B cell (primary cell): Measurements from ENCODE around the gene ZBTB11. TPM values are rescaled to one million over a fixed set of nuclear protein-coding genes. Genes with fewer than 3 reads are reported as not detected.

Experiments
- ATAC-seq: fragments of 200-7000 bp; cut with Tn5 transposase; one replicate; pipeline ENCODE4 v1.10.0; 2021; ENCODE audit warnings: low read depth, mild to moderate bottlenecking, moderate number of reproducible peaks, moderate library complexity
- CTCF ChIA-PET: fragments of 350-600 bp; sonication (Branson Sonifier 250); formaldehyde crosslinking; loops from one replicate; lab custom pipeline; 2021; ENCODE audit warnings: antibody characterized with exemption, inconsistent platforms; lab: Charles Lee
- POLR2A ChIA-PET: fragments of 350-600 bp; sonication (Branson Sonifier 250); formaldehyde crosslinking; loops from one replicate; lab custom pipeline; 2021; ENCODE audit warnings: antibody characterized with exemption; lab: Charles Lee
- DNase-seq: peaks from one replicate; pipeline ENCODE4 v3.0.0; 2013
- H2AFZ ChIP-seq: 2 replicates; pipeline ENCODE4 v1.6.1; 2012; ENCODE audit warnings: mild to moderate bottlenecking, low read depth, low read length; ENCODE audit not compliant: insufficient read depth, poor library complexity, severe bottlenecking
- H3K27ac ChIP-seq, 2 donors: 1 replicate in 1 of 2; 2 replicates in 1 of 2; pipeline ENCODE4 v1.5.1; 2012 to 2013; ENCODE audit warnings: low read length in 2 of 2, mild to moderate bottlenecking in 2 of 2, moderate library complexity in 1 of 2
- H3K27me3 ChIP-seq, 4 experiments: fragments of 200-600 bp in 1 of 4; sonication (generic) in 1 of 4; replicated peaks in 1 of 4; 1 replicate in 2 of 4; 2 replicates in 2 of 4; pipeline versions ENCODE4 v1.6.1 to v1.7.0; 2013 to 2016; ENCODE audit warnings: low read length in 3 of 4, mild to moderate bottlenecking in 2 of 4, mixed read lengths in 1 of 4, moderate library complexity in 1 of 4; ENCODE audit not compliant: insufficient read depth in 4 of 4, control insufficient read depth in 3 of 4; ENCODE audit errors: control extremely low read depth in 1 of 4
- H3K36me3 ChIP-seq, 2 experiments: replicated peaks in 1 of 2; 1 replicate in 1 of 2; 2 replicates in 1 of 2; pipeline versions ENCODE4 v1.6.1 to v1.7.1; 2013; ENCODE audit warnings: low read length in 1 of 2; ENCODE audit not compliant: insufficient read depth in 2 of 2, control insufficient read depth in 1 of 2; ENCODE audit errors: control extremely low read depth in 1 of 2, extremely low read depth in 1 of 2
- H3K4me1 ChIP-seq, 2 donors: fragments of 200-600 bp in 1 of 2; sonication (generic) in 1 of 2; 1 replicate in 1 of 2; 2 replicates in 1 of 2; pipeline versions ENCODE4 v1.5.1 to v1.6.1; 2013 to 2017; ENCODE audit warnings: low read length in 2 of 2; ENCODE audit not compliant: control insufficient read depth in 2 of 2, insufficient read depth in 2 of 2
- H3K4me2 ChIP-seq: replicated peaks from 2 replicates; pipeline ENCODE3; 2012; ENCODE audit warnings: mild to moderate bottlenecking, low read depth, low read length; ENCODE audit not compliant: poor library complexity, severe bottlenecking
- H3K4me3 ChIP-seq, 5 experiments: fragments of 200-600 bp in 1 of 5; sonication (generic) in 1 of 5; 1 replicate in 3 of 5; 2 replicates in 2 of 5; pipeline versions ENCODE4 v1.5.1 to v1.7.0; 2011 to 2016; ENCODE audit warnings: low read length in 4 of 5, mild to moderate bottlenecking in 4 of 5, low read depth in 2 of 5, control low read depth in 1 of 5, moderate library complexity in 1 of 5; ENCODE audit not compliant: insufficient read depth in 1 of 5; ENCODE audit errors: control extremely low read depth in 1 of 5, extremely low read depth in 1 of 5
- H3K79me2 ChIP-seq: fragments of 200-600 bp; sonication (generic); one replicate; pipeline ENCODE4 v1.6.0; 2016; ENCODE audit warnings: low read length; ENCODE audit not compliant: control insufficient read depth, insufficient read depth
- H3K9ac ChIP-seq: fragments of 200-600 bp; sonication (generic); 2 replicates; pipeline ENCODE4 v1.6.1; 2017; ENCODE audit warnings: mild to moderate bottlenecking, low read length, moderate library complexity
- H3K9me3 ChIP-seq, 3 donors: one replicate each; pipeline versions ENCODE4 v1.6.1 to v1.7.1; 2013; ENCODE audit warnings: low read length in 2 of 3; ENCODE audit not compliant: control insufficient read depth in 2 of 3, insufficient read depth in 1 of 3; ENCODE audit errors: control extremely low read depth in 1 of 3
- H4K20me1 ChIP-seq: 2 replicates; pipeline ENCODE4 v1.6.0; 2012; ENCODE audit warnings: mild to moderate bottlenecking, low read length; ENCODE audit not compliant: insufficient read depth, control insufficient read depth, poor library complexity, severe bottlenecking
- H3K27ac Mint-ChIP-seq: one replicate; pipeline ENCODE4 v1.8.0; 2021; ENCODE audit warnings: mixed read lengths
- H3K27me3 Mint-ChIP-seq: one replicate; pipeline ENCODE4 v1.8.0; 2021; ENCODE audit warnings: mixed read lengths
- H3K4me1 Mint-ChIP-seq: one replicate; pipeline ENCODE4 v1.8.0; 2021; ENCODE audit warnings: mixed read lengths
- H3K4me3 Mint-ChIP-seq: one replicate; pipeline ENCODE4 v1.8.0; 2021; ENCODE audit warnings: mixed read lengths
- H3K9me3 Mint-ChIP-seq: one replicate; pipeline ENCODE4 v1.8.0; 2022; ENCODE audit warnings: mixed read lengths; ENCODE audit not compliant: insufficient read depth
- CTCF ChIP-seq: fragments of 200-600 bp; IDR thresholded peaks from one replicate; pipeline ENCODE4 v1.8.0; 2022; ENCODE audit warnings: antibody characterized with exemption, mild to moderate bottlenecking
- EZH2 ChIP-seq: IDR thresholded peaks from 2 replicates; pipeline ENCODE4 v1.6.1; 2012; ENCODE audit warnings: borderline replicate concordance, low read depth, mild to moderate bottlenecking, moderate library complexity, low read length; ENCODE audit not compliant: insufficient read depth, poor library complexity, severe bottlenecking
- WGBS: methylation state at CpG from one replicate; pipeline ENCODE4 v1.1.5; 2013; ENCODE audit warnings: missing lambda C conversion rate; ENCODE audit not compliant: insufficient coverage; 5-methylcytosine and 5-hydroxymethylcytosine counted together
- intact Hi-C: fragments of 100-400 bp; cut with micrococcal nuclease; formaldehyde crosslinking; loops from one replicate; pipeline ENCODE4 v1.10.0; 2022
- polyA plus RNA-seq: library from polyadenylated mRNA; depleted of rRNA; stranded (reverse); fragments of >200 nt; gene quantifications from 2 replicates; pipeline ENCODE4 v1.2.3, GENCODE V29; 2012
- total RNA-seq, 2 donors: library from RNA; stranded (reverse); fragments of 120-200 nt in 1 of 2; gene quantifications; 1 replicate in 1 of 2; 2 replicates in 1 of 2; pipeline versions ENCODE4 v1.2.3 to v1.2.4, GENCODE V29; 2013 to 2022

The ZBTB11 gene
- total and polyA plus RNA-seq, 2 donors (not counting 1 experiment from before 2014, with no cell fraction given): 16.3 to 42.6 TPM

GRCh38 chr3:101724329-101725193 lies 47.6 kb upstream of the ZBTB11 start, which contains the start of gene CEP97:
TSS of gene CEP97 (plus strand) at chr3:101724614. CDS start at chr3:101724677, 63 bp downstream.
- Mint-ChIP-seq H3K4me3 (peak within 1 kb of the TSS; percentile 100), H3K27me3 (no peaks in the 10 kb centered on the region), H3K4me1 (peaks cover 37% of the 10 kb centered on the region), H3K27ac (peak within 1 kb of the TSS; percentile 99), H3K9me3 (no peaks in the 10 kb centered on the region)
- Histone ChIP-seq H3K4me3 (peak within 1 kb of the TSS; percentile 77 to 99 (median 84)), H3K9ac (peak within 1 kb of the TSS; percentile 91), H4K20me1 (no peaks in the 10 kb centered on the region), H3K4me1 (peaks cover 30 to 34% of the 10 kb centered on the region in 2 donors), H2AFZ (peak within 1 kb of the TSS; percentile 98), H3K9me3 (no peaks in the 10 kb centered on the region), H3K27ac (peak within 1 kb of the TSS; percentile 70 to 74), H3K27me3 (no peaks in the 10 kb centered on the region), H3K4me2 (peak within 1 kb of the TSS; percentile 76), H3K36me3 (peaks cover 0 to 7% of the 10 kb centered on the region in 2 experiments), H3K79me2 (peaks cover 18% of the 10 kb centered on the region)
- TF ChIP-seq EZH2: no peak
- no peak for TF ChIP-seq CTCF
- intact Hi-C loops: loop anchor here (1.0 to 2.0 kb wide), 7 partner anchors 38 to 1464 kb away; partner anchors contain the start of genes NXPE3, PCNP, RPL24 and TBC1D23
- WGBS: under 1% methylated on average over 47 of the region's 49 CpGs
- ChIA-PET POLR2A (interaction anchor here (0.7 to 1.7 kb wide), 7 partner anchors 24 to 151 kb away, joined by 3 to 11 read pairs (median 7); partner anchors contain the start of genes NXPE3, PCNP, RPL24 and ZBTB11), CTCF (interaction anchor here (0.6 to 1.8 kb wide), 14 partner anchors 10 to 505 kb away, joined by 3 to 7 read pairs (median 4); partner anchors contain the start of genes NXPE3 and PCNP)
- DNase-seq (peak; percentile 91), ATAC-seq (peak; percentile 93)
